OCI-LY7 (cell line): Measurements from ENCODE around the gene NCKIPSD. TPM values are rescaled to one million over a fixed set of nuclear protein-coding genes. Genes with fewer than 3 reads are reported as not detected.

ENCODE experiments used
- BruUV-seq: library from RNA; stranded (reverse); fragments of 400-500 nt; replicated peaks from 2 replicates; lab custom pipeline; 2021; lab: Mats Ljungman, UMichigan
- CTCF ChIA-PET: fragments of 300-600 bp; sonication (Branson Sonifier 250); formaldehyde crosslinking; loops from one replicate; lab custom pipeline; 2022; ENCODE audit warnings: antibody characterized with exemption; ENCODE audit not compliant: unreplicated experiment; lab: Charles Lee
- POLR2A ChIA-PET: fragments of 300-600 bp; sonication (Branson Sonifier 250); formaldehyde crosslinking; loops from one replicate; lab custom pipeline; 2022; ENCODE audit warnings: antibody characterized with exemption; lab: Charles Lee
- DNase-seq: peaks from one replicate; pipeline ENCODE4 v3.0.0-alpha.2; 2015; ENCODE audit warnings: low spot score
- H2AFZ ChIP-seq: fragments of 200-600 bp; sonication (generic), shearing (Covaris generic); 2 replicates; pipeline ENCODE4 v1.6.1; 2014; ENCODE audit warnings: mild to moderate bottlenecking, antibody characterized with exemption, low read length, moderate library complexity
- H3K27ac ChIP-seq: fragments of 200-600 bp; sonication (generic); 2 replicates; pipeline ENCODE4 v1.5.1; 2014; ENCODE audit warnings: mixed run types, low read depth, mild to moderate bottlenecking, moderate library complexity, low read length, inconsistent platforms; ENCODE audit not compliant: poor library complexity, severe bottlenecking
- H3K36me3 ChIP-seq: fragments of 200-600 bp; sonication (generic); 2 replicates; pipeline ENCODE4 v1.6.1; 2014; ENCODE audit warnings: mild to moderate bottlenecking, antibody characterized with exemption, low read length, moderate library complexity, mixed read lengths; ENCODE audit not compliant: insufficient read depth
- H3K4me1 ChIP-seq: fragments of 200-600 bp; sonication (generic); 2 replicates; pipeline ENCODE4 v1.5.1; 2014; ENCODE audit warnings: mild to moderate bottlenecking, low read length; ENCODE audit not compliant: insufficient read depth, poor library complexity, severe bottlenecking
- H3K4me2 ChIP-seq: fragments of 200-600 bp; sonication (generic); 2 replicates; pipeline ENCODE4 v1.6.1; 2014; ENCODE audit warnings: mild to moderate bottlenecking, low read length
- H3K4me3 ChIP-seq: fragments of 200-600 bp; sonication (generic); 2 replicates; pipeline ENCODE4 v1.5.1; 2014; ENCODE audit warnings: mild to moderate bottlenecking, low read depth, low read length; ENCODE audit not compliant: poor library complexity, severe bottlenecking
- H3K79me2 ChIP-seq: fragments of 200-600 bp; sonication (generic); 2 replicates; pipeline ENCODE4 v1.6.1; 2016; ENCODE audit warnings: low read depth, mild to moderate bottlenecking, low read length, moderate library complexity, mixed read lengths; ENCODE audit not compliant: insufficient read depth
- H3K9me2 ChIP-seq: fragments of 200-600 bp; sonication (generic); 2 replicates; pipeline ENCODE4 v1.6.1; 2016; ENCODE audit warnings: mild to moderate bottlenecking, low read length, mixed read lengths; ENCODE audit not compliant: insufficient read depth
- H3K9me3 ChIP-seq: fragments of 200-600 bp; sonication (generic); 2 replicates; pipeline ENCODE4 v1.6.1; 2014; ENCODE audit warnings: mild to moderate bottlenecking, mixed run types, low read length, mixed read lengths
- H4K20me1 ChIP-seq: fragments of 200-600 bp; sonication (generic); 2 replicates; pipeline ENCODE4 v1.6.1; 2014; ENCODE audit warnings: mild to moderate bottlenecking, antibody characterized with exemption, low read length, moderate library complexity, mixed read lengths; ENCODE audit not compliant: insufficient read depth
- EZH2phosphoT487 ChIP-seq: fragments of 200-600 bp; sonication (generic); IDR thresholded peaks from 2 replicates; pipeline ENCODE4 v1.6.1; 2018; ENCODE audit warnings: low read depth, borderline replicate concordance, mild to moderate bottlenecking, mixed run types, antibody characterized with exemption, low read length, moderate library complexity, mixed read lengths
- intact Hi-C: fragments of 100-400 bp; cut with micrococcal nuclease; formaldehyde crosslinking; loops from one replicate; pipeline ENCODE4 v1.10.0; 2022; ENCODE audit not compliant: unreplicated experiment
- total RNA-seq, 2 experiments: library from RNA; depleted of rRNA in 1 of 2; stranded (reverse); fragments of >200 nt in 1 of 2; shearing (Covaris generic) in 1 of 2; gene quantifications; 2 replicates each; pipeline ENCODE4 v1.2.3, GENCODE V29; 2014 to 2022
- TF ChIP-seq, protein P1 (sequence below): fragments of 200-600 bp; sonication (generic); conservative IDR thresholded peaks from 2 replicates; pipeline ENCODE4 v1.5.1; 2014; ENCODE audit warnings: mild to moderate bottlenecking, antibody characterized with exemption, low read length, moderate library complexity, mixed read lengths

NCKIPSD gene
- total RNA-seq, 2 experiments from 2014 or later: 34.8 to 39.9 TPM

DNA sequence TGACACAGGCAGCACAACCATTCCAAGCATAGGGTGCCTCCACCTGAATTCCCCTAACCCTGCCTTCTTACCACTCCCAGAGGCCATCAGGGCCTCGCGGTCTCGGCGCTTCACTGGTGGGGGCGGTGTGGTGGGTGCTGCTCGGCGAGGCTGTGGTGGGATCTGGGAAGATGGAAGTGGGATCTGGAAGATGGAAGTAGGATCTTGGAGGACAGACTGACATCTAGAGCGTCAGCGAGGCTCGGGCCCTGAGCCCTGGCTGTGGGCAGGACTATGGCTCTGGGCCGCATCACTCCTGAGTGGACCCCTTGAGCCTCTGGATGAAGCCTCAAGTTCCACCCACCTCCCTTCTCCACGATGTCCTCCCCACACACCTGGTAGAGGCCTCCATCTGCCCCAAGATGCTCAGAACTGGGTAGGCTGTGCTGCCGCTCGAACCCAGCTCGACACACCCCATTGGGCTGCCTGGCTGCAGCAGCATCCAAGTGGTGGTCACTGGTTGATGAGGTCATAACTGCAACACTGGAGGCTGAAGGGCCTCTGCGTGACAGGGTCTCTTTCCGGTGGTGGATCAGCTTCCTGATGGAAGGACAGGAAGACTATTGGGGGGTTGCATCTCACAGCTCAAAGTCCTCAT is 3.6 kb downstream of the NCKIPSD start:
- no peak overlapping the region for H2AFZ ChIP-seq
- intact Hi-C loops: no loop called here

DNA sequence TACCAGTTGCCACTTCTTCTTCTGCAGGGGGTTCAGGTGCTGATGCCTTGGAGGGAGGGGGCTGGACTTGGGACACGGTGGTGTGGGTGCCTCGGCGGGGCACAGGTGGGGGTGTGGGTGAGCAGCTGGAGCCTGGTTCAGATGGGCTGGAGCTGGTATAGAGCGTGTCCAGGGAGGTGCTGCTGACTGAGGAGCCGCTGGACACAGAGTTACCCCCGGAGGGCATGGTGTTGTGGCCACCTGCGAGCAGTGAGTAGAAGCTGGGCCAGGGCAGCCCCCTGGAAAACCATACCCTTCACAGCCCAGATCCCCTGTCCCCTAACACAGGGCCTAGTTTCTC is 4.2 kb downstream of the NCKIPSD start:
- no peak overlapping the region for H3K4me2 ChIP-seq
- peaks cover 49% of the 10 kb centered on the region for H3K36me3 ChIP-seq
- CTCF ChIA-PET: no interaction called here
- H4K20me1 ChIP-seq: no peaks in the 10 kb centered on the region
- H2AFZ ChIP-seq: no peak overlapping the region
- TF ChIP-seq, protein P1, sequence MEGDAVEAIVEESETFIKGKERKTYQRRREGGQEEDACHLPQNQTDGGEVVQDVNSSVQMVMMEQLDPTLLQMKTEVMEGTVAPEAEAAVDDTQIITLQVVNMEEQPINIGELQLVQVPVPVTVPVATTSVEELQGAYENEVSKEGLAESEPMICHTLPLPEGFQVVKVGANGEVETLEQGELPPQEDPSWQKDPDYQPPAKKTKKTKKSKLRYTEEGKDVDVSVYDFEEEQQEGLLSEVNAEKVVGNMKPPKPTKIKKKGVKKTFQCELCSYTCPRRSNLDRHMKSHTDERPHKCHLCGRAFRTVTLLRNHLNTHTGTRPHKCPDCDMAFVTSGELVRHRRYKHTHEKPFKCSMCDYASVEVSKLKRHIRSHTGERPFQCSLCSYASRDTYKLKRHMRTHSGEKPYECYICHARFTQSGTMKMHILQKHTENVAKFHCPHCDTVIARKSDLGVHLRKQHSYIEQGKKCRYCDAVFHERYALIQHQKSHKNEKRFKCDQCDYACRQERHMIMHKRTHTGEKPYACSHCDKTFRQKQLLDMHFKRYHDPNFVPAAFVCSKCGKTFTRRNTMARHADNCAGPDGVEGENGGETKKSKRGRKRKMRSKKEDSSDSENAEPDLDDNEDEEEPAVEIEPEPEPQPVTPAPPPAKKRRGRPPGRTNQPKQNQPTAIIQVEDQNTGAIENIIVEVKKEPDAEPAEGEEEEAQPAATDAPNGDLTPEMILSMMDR: no peak
- no peak for TF ChIP-seq EZH2phosphoT487
- POLR2A ChIA-PET: interaction anchor here (0.5 to 1.0 kb wide), 4 partner anchors 13 to 67 kb away, joined by 3 to 7 read pairs (median 4); partner anchors contain the start of gene CELSR3
- no peak overlapping the region for H3K27ac ChIP-seq
- peaks cover 7% of the 10 kb centered on the region; the same call in 1 of the 2 replicates for H3K79me2 ChIP-seq
- intact Hi-C loops: no loop called here
- H3K4me3 ChIP-seq: no peak overlapping the region
- no peaks in the 10 kb centered on the region for H3K9me2 ChIP-seq
- H3K9me3 ChIP-seq: no peaks in the 10 kb centered on the region
- H3K4me1 ChIP-seq: peaks cover 36% of the 10 kb centered on the region
- no peak for DNase-seq
- BruUV-seq: no TSS peak

More for the DNA sequence above, 3.6 kb downstream of the NCKIPSD start:
- H3K36me3 ChIP-seq: peaks cover 52% of the 10 kb centered on the region
- DNase-seq: no peak
- H3K9me2 ChIP-seq: no peaks in the 10 kb centered on the region
- H3K27ac ChIP-seq: no peak overlapping the region
- no peaks in the 10 kb centered on the region for H4K20me1 ChIP-seq
- H3K4me3 ChIP-seq: no peak overlapping the region
- H3K4me2 ChIP-seq: no peak overlapping the region
- ChIA-PET POLR2A (interaction anchor here (0.5 to 1.0 kb wide), 2 partner anchors 19 to 22 kb away, joined by 3 read pairs; partner anchors contain the start of gene CELSR3), CTCF (no interaction called here)
- TF ChIP-seq, protein P1: no peak
- no peak for TF ChIP-seq EZH2phosphoT487
- no TSS peak for BruUV-seq
- H3K79me2 ChIP-seq: peaks cover 7% of the 10 kb centered on the region; the same call in 1 of the 2 replicates
- H3K9me3 ChIP-seq: no peaks in the 10 kb centered on the region
- peaks cover 42% of the 10 kb centered on the region for H3K4me1 ChIP-seq
